Left ventricle myocardium inferior (tissue), 1 donor: ENCODE measurements around the gene STX16. TPM values are rescaled to one million over a fixed set of nuclear protein-coding genes. Genes with fewer than 3 reads are reported as not detected.

Experiments
- DNase-seq: peaks from one replicate; pipeline ENCODE4 v3.0.0-alpha.2; 2020
- H3K27ac ChIP-seq: fragments of 200-600 bp; replicated peaks from 2 replicates; pipeline ENCODE4 v1.8.0; 2021
- H3K27me3 ChIP-seq: fragments of 200-600 bp; 2 replicates; pipeline ENCODE4 v1.8.0; 2021; ENCODE audit warnings: low read depth
- H3K36me3 ChIP-seq: fragments of 200-600 bp; 2 replicates; pipeline ENCODE4 v1.8.0; 2021
- H3K4me1 ChIP-seq: fragments of 200-600 bp; 2 replicates; pipeline ENCODE4 v1.8.0; 2021
- H3K4me3 ChIP-seq: fragments of 200-600 bp; 2 replicates; pipeline ENCODE4 v1.8.0; 2021; ENCODE audit warnings: mild to moderate bottlenecking, moderate library complexity
- H3K9me3 ChIP-seq: fragments of 200-600 bp; replicated peaks from 2 replicates; pipeline ENCODE4 v1.8.0; 2021
- intact Hi-C: fragments of 100-400 bp; cut with micrococcal nuclease; formaldehyde crosslinking; loops from one replicate; pipeline ENCODE4 v1.11.0; 2022
- total RNA-seq: library from RNA; stranded (reverse); fragmentation: NEBNext Ultra II Directional; extraction: Animal tissue kit (Norgen Biotek cat#: 25700); gene quantifications from one replicate; pipeline ENCODE4 v1.2.1, GENCODE V29; 2021
- TF ChIP-seq, protein P1 (sequence below): fragments of 200-600 bp; IDR thresholded peaks from 2 replicates; pipeline ENCODE4 v1.8.0; 2021; ENCODE audit warnings: antibody characterized with exemption, mild to moderate bottlenecking, borderline replicate concordance
- donor health status: DM: no; HTN: yes; CAD: no; lungs with severe emphysema.

The STX16 gene
- total RNA-seq, 1 donor from 2014 or later = 28.0 TPM

DNA sequence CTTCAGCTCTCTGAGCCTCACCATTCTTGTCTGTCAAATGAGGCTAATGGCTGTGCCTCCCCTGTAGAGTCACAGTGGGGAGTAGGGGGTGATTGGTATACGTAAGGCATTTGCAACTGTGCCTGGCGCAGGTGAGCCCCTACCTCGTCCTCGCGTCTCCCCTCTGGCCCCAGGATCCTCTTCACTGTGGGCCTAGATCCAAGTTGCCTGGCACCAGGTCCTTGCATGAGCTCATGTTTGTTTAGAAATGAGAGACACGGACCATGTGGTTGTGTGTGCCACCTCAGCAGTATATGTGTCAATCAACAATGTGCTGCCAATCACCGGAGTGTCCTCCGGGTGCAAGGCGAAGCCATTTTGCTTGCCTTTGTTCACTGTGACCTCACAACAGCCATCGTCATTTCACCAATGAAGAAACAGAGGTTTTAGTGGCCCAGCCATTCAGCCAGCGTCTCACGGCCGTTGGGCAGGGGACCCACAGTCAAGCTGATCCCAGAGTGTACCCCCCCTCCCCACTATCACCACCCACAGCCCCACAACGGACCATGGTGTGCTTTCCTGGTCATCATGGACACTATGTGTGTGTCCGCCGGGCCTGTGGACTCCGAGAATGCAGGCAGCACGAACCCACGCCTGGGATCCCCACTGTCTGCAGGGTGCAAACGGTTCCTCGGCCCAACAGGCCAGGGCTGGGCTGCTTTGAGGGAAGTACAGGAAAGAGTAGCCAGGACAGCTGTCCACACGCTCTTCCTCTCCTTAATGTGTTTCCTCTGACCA, 35.9 kb upstream of the STX16 start:
- TF ChIP-seq, protein P1, sequence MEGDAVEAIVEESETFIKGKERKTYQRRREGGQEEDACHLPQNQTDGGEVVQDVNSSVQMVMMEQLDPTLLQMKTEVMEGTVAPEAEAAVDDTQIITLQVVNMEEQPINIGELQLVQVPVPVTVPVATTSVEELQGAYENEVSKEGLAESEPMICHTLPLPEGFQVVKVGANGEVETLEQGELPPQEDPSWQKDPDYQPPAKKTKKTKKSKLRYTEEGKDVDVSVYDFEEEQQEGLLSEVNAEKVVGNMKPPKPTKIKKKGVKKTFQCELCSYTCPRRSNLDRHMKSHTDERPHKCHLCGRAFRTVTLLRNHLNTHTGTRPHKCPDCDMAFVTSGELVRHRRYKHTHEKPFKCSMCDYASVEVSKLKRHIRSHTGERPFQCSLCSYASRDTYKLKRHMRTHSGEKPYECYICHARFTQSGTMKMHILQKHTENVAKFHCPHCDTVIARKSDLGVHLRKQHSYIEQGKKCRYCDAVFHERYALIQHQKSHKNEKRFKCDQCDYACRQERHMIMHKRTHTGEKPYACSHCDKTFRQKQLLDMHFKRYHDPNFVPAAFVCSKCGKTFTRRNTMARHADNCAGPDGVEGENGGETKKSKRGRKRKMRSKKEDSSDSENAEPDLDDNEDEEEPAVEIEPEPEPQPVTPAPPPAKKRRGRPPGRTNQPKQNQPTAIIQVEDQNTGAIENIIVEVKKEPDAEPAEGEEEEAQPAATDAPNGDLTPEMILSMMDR = no peak
- no peaks in the 10 kb centered on the region for H3K36me3 ChIP-seq
- no peak overlapping the region for H3K27ac ChIP-seq
- DNase-seq = no peak
- no peaks in the 10 kb centered on the region for H3K4me1 ChIP-seq
- H3K27me3 ChIP-seq = peaks cover 35% of the 10 kb centered on the region
- intact Hi-C loops = no loop called here
- H3K9me3 ChIP-seq = peaks cover 7% of the 10 kb centered on the region
- no peak overlapping the region for H3K4me3 ChIP-seq

DNA sequence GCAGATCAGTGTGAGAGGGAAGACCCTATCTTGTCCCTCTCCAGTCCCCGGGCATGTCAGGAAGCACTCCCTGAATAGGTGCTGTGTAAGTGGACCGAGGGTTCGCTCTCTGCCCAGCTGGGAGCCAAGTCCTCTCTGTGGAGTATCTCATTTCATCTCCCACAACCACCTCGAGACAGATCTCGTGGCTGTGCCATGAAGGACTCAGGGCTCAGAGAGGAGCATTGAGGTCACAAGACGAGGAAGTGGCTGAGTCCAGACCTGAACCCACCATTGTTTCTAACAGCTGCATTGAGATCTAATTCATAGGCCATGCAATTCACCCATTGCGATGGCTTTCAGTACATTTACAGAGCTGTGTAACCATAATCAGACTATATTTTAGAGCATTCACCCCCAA, 34.7 kb upstream of the STX16 start:
- Histone ChIP-seq H3K27ac (no peak overlapping the region), H3K36me3 (no peaks in the 10 kb centered on the region), H3K4me1 (no peaks in the 10 kb centered on the region), H3K4me3 (no peak overlapping the region), H3K9me3 (peaks cover 7% of the 10 kb centered on the region), H3K27me3 (peaks cover 44% of the 10 kb centered on the region)
- TF ChIP-seq, protein P1 = no peak
- intact Hi-C loops = no loop called here
- no peak for DNase-seq

DNA sequence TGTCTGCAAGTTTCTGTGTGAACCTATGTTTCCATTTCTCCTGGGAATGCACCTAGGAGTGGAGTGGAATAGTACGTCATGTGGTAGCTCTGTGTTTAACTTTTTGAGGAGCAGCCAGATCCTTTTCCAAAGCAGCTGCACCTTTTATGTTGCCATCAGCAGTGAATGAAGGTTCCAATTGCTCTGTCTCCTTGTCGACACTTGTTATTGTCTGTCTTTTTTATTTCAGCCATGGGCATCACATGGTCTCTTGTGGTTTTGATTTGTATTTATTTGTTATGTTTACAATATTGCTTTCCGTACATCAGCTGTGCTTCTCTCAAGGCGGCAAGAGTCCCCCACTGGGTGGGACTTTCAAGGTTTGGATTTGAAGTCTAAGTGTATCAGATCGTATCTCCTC, 33.9 kb upstream of the STX16 start:
- intact Hi-C loops = no loop called here
- TF ChIP-seq, protein P1 = no peak

DNA sequence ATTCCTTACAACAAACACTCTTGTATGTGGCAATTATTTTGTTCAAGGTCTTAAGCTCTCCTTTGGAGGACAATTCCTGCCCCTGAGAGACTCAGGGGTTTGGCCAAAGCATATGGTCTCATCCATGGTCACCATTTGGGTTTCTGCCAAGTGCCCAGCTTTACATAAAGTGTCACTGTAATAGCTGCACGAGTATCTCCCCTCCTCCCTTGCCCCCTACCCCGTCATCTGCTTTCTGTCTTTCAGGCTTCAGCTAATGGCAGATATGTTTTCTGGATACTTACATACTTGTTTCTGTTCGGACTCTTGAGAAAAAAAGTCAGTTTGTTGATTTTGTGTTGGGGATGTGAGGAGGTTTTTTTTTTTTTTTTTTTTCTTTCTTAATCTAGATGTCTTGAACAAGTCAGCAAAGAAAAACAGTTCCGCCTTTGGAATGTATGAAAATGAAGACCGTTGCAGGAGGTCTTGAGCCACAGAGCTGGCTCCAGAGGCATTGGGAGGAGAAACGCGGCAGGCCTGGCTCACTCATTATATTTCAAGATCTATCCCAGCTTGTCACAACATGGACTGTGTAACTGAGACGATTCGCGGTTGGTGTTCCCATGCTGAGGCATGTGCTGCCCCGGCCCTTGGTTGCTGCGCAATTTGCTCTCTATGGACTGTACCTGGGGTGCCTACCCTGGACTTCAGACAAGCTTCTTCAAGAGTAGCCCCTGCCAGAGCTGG, 32.6 kb upstream of the STX16 start:
- Histone ChIP-seq H3K4me1 (no peaks in the 10 kb centered on the region), H3K36me3 (no peaks in the 10 kb centered on the region), H3K27ac (no peak overlapping the region), H3K4me3 (no peak overlapping the region), H3K9me3 (peaks cover 7% of the 10 kb centered on the region), H3K27me3 (peaks cover 44% of the 10 kb centered on the region)
- no peak for DNase-seq
- TF ChIP-seq, protein P1 = no peak
- intact Hi-C loops = no loop called here

More for the DNA sequence above, 33.9 kb upstream of the STX16 start:
- no peak overlapping the region for H3K27ac ChIP-seq
- peaks cover 7% of the 10 kb centered on the region for H3K9me3 ChIP-seq
- H3K4me1 ChIP-seq = no peaks in the 10 kb centered on the region
- H3K36me3 ChIP-seq = no peaks in the 10 kb centered on the region
- DNase-seq = no peak
- peaks cover 44% of the 10 kb centered on the region for H3K27me3 ChIP-seq
- no peak overlapping the region for H3K4me3 ChIP-seq

DNA sequence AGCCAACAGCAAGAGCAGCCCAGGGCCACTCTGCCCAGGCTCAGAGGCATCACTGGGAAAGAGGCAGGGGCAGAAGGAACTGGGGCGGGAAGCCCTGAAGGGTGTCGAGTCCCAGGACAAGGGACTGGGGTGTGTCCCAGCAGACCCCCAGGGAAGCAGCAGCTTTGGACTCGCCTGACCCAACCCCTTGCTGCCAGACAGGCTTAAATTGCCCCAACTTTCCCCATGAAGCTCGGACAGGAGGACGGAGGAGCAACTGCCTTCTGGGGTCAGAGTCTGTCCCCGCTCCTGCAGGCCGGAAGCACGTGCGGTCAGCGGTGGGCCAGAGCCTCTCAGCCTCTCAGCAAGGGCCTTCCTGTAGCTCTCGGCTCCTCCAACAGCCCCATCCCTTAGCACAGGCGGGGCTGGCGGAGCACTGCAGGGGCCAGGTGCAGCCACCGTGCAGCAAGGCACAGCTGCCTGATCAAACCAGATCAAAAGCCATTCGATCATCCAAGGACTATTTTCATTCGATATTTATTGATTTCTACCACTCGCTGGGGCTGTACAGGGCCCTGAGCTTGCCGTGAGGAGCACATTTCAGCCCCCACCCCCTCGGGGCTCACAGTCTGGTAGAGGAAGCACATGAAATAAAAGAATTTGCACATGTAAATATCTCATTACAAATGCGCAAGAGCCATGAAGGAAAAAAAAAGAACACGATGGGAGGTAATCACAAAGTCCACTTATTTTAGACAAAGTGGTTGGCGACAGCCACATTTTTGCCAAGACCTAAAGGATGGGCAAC, 31.8 kb upstream of the STX16 start:
- intact Hi-C loops = no loop called here
- Histone ChIP-seq H3K4me3 (no peak overlapping the region), H3K27me3 (peaks cover 49% of the 10 kb centered on the region), H3K36me3 (no peaks in the 10 kb centered on the region), H3K9me3 (peaks cover 7% of the 10 kb centered on the region), H3K27ac (no peak overlapping the region), H3K4me1 (no peaks in the 10 kb centered on the region)
- DNase-seq = no peak
- TF ChIP-seq, protein P1 = no peak
